DMS153 (cell line): ENCODE data around the gene FANK1.
A peak's percentile ranks its signal among the peaks of the same experiment; 100 is the strongest.
"Not testable (repeated sequence)": the region's sequence is repeated elsewhere in the genome, so short reads cannot be mapped to it uniquely, and the experiment has no call there.

Experiments
- DNase-seq: peaks from one replicate; lab custom pipeline; 2025; lab: John Stamatoyannopoulos, UW

The FANK1 gene

GRCh38 chr10:126021833-126022500, 125.6 kb downstream of the FANK1 start:
- no peak for DNase-seq

DNA sequence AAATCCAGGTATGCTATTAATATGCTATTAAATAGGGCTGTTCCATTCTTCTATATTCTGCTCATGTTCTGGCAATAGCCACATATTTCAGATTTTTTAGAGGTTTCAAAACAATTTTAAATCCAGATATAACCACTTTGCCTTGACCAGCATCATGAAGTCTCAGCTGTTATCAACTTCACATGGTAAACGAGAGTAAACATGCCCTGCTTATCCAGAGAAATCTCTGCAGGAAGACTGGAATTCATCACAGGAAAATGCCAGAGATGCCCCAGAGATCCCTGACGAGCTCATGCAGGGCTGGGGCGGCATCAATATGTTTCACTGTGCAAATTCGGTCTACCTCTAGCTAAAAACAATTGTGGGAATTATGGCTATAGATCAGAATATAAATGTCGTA, 126.5 kb downstream of the FANK1 start:
- DNase-seq: no peak

DNA sequence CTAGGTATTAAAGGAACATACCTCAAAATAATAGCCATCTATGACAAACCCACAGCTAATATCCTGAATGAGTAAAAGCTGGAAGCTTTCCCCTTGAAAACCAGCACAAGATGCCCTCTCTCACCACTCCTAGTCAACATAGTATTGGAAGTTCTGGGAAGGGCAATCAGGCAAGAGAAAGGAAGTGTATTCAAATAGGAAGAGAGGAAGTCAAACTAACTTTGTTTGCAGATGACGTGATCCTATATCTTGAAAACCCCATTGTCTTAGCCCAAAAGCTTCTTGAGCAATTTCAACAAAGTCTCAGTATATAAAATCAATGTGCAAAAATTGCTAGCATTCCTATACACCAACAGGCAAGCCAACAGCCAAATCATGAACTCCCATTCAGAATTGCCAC, 131.3 kb downstream of the FANK1 start:
- no peak for DNase-seq

DNA sequence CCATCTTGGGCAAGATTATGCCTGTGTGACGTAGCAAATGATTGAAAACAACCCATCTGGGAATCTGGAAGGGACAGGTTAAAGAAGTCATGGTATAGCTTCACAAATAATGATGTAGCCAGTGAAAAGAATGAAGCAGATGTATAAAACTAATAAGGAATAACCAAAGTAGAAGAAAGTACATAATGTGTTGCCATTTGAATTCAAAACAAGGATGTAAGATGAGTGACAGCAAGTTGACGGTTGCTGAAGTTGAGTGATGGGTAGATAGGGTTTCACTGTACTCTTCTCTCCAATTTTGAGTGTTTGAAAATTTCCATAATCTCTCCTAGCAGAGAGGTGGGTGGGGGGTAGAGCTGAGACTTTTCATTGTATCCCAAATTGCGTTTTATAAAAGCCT, 133.6 kb downstream of the FANK1 start:
- DNase-seq: no peak

GRCh38 chr10:126034586-126034985, 138.2 kb downstream of the FANK1 start:
- no peak for DNase-seq

- DNase-seq: no peak
These were observed 140.2 kb downstream of the FANK1 start for GRCh38 chr10:126036515-126036914.

DNA sequence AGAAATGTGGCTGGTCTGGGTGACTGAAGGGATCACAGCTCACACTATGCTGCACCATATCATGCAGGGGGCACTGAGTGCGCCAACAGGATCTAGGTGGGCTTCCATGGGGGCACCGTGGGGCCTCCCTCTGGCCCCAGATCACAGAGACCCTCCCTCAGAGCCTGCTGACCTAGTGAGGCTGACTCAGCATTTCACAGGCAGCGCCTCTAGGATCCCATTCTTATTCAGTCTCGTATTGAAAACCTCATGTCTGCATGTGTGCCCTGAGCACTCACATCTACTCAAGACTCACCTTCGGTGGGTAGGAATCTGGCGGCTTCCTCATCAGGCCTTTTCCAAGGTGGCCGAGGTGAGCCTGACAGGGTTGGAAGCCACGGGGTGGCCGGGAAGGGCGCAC, 141.6 kb downstream of the FANK1 start:
- DNase-seq: no peak

- no peak for DNase-seq
These were observed 144.8 kb downstream of the FANK1 start for GRCh38 chr10:126041117-126041516.

DNA sequence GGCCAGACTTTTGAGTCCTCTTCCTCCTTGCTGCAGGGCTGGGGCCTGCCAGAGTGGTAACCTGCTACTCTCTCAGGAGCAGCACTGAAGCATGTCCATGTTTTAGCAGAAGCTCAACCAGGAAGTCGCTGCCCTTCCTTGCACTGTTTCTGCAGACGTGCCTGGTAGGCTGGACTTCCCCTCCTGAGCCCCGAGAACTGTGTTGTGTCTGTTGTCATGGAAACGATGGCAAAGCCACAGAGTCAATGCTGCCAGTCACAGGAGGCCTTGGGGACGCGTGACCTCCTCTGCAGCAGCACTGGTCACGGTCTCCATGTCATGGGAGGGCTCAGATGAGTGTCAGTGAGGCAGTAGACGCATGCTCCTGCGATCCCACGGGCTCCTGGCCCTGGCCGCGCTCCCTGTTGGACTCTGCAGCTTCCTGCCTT, 145.5 kb downstream of the FANK1 start:
- peak; percentile 90 for DNase-seq

- DNase-seq: no peak
These were observed 146.0 kb downstream of the FANK1 start for GRCh38 chr10:126042354-126042753.

GRCh38 chr10:126042906-126043305, 146.5 kb downstream of the FANK1 start:
- DNase-seq: no peak

GRCh38 chr10:126043389-126043788, 147.0 kb downstream of the FANK1 start:
- no peak for DNase-seq

DNA sequence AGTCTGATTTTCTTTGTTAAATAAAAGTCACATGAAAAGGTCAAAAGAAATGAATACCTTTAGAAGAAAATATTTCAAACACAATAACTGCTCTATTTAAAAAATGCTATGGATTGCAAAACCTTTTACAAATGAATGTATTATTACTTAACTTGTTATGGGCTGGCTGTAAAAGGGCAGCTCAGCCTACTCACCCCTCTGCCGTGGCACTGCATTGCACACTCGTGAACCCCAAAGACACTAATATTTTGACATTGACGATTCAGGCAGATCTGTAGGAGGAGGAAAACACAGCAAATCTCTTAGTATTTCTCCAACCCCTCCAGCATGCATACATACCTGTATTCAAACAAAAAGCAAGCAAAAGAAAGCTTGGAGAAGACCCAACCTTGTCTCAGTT, 149.5 kb downstream of the FANK1 start:
- DNase-seq: no peak

DNA sequence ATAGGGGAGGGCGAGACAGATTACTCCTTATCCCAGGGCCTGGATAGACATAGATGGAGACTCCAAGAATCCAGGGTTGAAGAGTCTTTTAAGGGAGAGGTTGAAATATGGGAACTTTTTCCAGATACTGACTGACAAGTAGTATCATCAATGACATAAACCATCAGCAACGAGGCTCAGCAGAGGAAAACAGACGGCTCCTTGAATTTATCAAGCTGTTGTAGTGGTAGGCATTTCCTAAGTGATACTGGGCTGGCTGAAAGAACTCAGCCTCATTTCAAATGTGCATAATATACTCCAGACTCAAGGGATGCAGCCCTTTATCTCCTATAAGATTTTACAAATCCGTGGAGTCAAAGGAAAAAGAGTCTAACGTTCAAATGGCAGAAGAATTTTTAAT, 150.5 kb downstream of the FANK1 start:
- no peak for DNase-seq

DNA sequence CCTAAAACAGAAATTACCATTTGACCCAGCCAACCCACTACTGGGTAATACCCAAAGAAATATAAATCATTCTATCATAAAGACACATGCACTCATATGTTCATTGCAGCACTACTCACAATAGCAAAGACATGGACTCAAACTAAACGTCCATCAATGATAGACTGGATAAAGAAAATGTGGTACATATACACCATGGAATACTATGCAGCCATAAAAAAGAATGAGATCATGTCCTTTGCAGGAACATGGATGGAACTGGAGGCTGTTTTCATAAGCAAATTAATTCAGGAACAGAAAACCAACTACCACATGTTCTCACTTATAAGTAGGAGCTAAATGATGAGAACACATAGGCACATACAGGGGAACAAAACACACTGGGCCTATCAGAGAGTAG, 151.4 kb downstream of the FANK1 start:
- not testable (repeated sequence) for DNase-seq

GRCh38 chr10:126049759-126050700, 153.7 kb downstream of the FANK1 start:
- no peak for DNase-seq

DNA sequence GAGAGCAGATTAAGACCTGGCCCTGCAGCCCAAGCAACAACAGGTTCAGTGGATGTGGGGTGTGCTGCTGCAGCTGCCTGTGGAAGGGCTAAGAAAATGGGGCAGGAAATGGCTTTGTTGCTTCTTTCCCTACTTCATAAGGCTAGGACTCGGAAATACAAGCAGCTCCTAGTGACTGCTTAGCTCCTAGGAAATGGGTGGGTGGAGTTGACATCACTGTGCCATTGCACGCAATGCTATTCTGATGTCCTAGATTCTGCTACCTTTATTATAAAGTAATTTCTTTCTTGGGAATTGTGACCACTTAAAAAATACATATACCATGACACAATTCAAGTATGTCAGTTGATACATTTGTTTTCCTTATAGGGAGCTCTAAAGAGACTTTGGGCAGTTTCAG, 155.8 kb downstream of the FANK1 start:
- no peak for DNase-seq

DNA sequence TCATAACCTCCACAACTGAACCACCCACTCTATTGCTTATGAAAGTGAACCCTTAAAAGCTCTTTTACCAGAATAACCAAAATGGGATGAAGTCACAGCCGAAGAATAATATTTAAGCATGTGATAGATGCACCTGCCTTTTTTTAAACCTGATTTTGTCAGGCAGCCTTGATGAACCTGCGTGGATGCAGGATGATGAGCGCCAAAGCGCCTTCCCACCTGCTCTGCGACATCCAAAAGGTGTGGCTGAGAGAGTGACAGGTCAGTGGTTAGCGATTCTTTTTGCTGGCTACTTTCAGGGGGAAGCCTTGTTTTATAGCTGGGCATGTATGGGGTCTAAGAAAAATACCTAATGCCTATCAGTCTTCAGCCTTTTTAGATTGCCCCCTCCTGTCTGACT, 157.8 kb downstream of the FANK1 start:
- no peak for DNase-seq

DNA sequence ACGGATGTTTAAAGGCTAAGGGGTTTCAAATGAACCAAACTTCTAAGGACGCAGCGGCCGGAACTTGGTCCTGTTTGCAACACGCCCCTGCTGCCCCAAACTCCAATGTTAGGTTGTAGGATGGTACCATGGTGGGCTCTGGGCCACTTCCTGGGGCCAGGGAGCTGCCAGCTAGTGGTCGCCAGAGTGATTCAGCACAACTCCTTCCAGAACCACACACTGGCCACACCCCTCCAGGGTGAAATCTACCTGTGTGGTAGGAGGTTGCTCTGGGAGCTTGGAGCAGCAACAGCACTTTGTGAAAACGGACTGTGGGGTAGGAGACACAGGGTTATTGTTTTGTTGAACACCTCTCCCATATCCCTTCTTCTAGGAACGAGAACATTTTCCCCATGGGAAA, 161.1 kb downstream of the FANK1 start:
- no peak for DNase-seq

DNA sequence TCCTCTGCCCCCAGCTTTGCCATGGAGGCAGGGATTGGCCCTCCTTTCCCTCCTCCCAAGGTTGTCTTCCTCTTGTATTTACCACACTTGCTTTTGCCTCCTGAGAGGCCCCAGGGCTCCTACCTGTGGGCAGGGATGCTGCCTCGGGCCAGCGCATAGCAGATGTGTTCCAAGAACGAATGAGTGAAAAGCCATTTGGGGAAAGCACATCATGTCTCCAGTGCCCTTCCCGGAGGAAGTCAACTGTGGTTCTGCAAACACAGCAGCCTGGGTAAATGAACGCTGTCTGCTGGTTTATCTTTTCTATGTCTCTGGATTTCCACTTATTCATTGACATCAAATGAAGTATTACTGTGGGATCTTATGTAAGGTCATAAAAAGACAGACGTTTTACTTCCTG, 161.7 kb downstream of the FANK1 start:
- DNase-seq: no peak

GRCh38 chr10:126058507-126058906, 162.1 kb downstream of the FANK1 start:
- peak; percentile 16 for DNase-seq
